ENCODE data around the gene VPS13D. TPM values are rescaled to one million over a fixed set of nuclear protein-coding genes. Genes with fewer than 3 reads are reported as not detected.

Gene VPS13D
- total RNA-seq, 4 donors from 2014 or later, result 88.3 to 123 (median 113) TPM

GRCh38 chr1:12411747-12412146 lies 181.9 kb downstream of the VPS13D start:
- no peaks in the 10 kb centered on the region for H3K9me3 ChIP-seq
- no peak for DNase-seq
- peaks cover 0 to 7% (median 2%) of the 10 kb centered on the region in 4 donors for H3K4me1 ChIP-seq
- peaks cover 0 to 9% (median 0%) of the 10 kb centered on the region in 3 donors for H3K36me3 ChIP-seq
- H3K27me3 ChIP-seq, result no peaks in the 10 kb centered on the region
- no peak overlapping the region for H3K27ac ChIP-seq
- TF ChIP-seq POLR2A (IDR thresholded peaks at IDR 0.05) (no peak), CTCF (IDR thresholded peaks at IDR 0.05) (no peak)
- no peak overlapping the region for H3K4me3 ChIP-seq

- TF ChIP-seq CTCF (IDR thresholded peaks at IDR 0.05) (no peak), POLR2A (IDR thresholded peaks at IDR 0.05) (no peak)
- no peak overlapping the region for H3K27ac ChIP-seq
- H3K27me3 ChIP-seq, result no peaks in the 10 kb centered on the region
Observed at GRCh38 chr1:12412439-12412838, 182.6 kb downstream of the VPS13D start.

GRCh38 chr1:12413664-12414410 lies 184.0 kb downstream of the VPS13D start:
- Histone ChIP-seq H3K36me3 (peaks cover 0 to 28% (median 0%) of the 10 kb centered on the region in 3 donors), H3K4me3 (no peak overlapping the region), H3K4me1 (no peaks in the 10 kb centered on the region), H3K27me3 (no peaks in the 10 kb centered on the region), H3K9me3 (no peaks in the 10 kb centered on the region), H3K27ac (no peak overlapping the region)
- no peak for DNase-seq
- TF ChIP-seq POLR2A (IDR thresholded peaks at IDR 0.05) (no peak), CTCF (IDR thresholded peaks at IDR 0.05) (no peak)

More at GRCh38 chr1:12412439-12412838, 182.6 kb downstream of the VPS13D start:
- Histone ChIP-seq H3K4me1 (no peaks in the 10 kb centered on the region), H3K9me3 (no peaks in the 10 kb centered on the region), H3K36me3 (peaks cover 0 to 16% (median 0%) of the 10 kb centered on the region in 3 donors), H3K4me3 (no peak overlapping the region)
- no peak for DNase-seq

- Histone ChIP-seq H3K4me3 (no peak overlapping the region), H3K27ac (no peak overlapping the region), H3K4me1 (no peaks in the 10 kb centered on the region), H3K36me3 (peaks cover 0 to 34% (median 0%) of the 10 kb centered on the region in 3 donors), H3K9me3 (no peaks in the 10 kb centered on the region), H3K27me3 (no peaks in the 10 kb centered on the region)
- no peak for TF ChIP-seq POLR2A (IDR thresholded peaks at IDR 0.05)
- TF ChIP-seq CTCF (IDR thresholded peaks at IDR 0.05), result no peak
- no peak for DNase-seq
Observed at GRCh38 chr1:12414444-12415018, 184.7 kb downstream of the VPS13D start.

GRCh38 chr1:12415038-12415466 lies 185.2 kb downstream of the VPS13D start:
- no peak for TF ChIP-seq CTCF (IDR thresholded peaks at IDR 0.05)
- no peak for TF ChIP-seq POLR2A (IDR thresholded peaks at IDR 0.05)
- no peak for DNase-seq
- Histone ChIP-seq H3K9me3 (no peaks in the 10 kb centered on the region), H3K36me3 (peaks cover 0 to 37% (median 0%) of the 10 kb centered on the region in 3 donors), H3K27ac (no peak overlapping the region), H3K4me3 (no peak overlapping the region), H3K4me1 (no peaks in the 10 kb centered on the region), H3K27me3 (no peaks in the 10 kb centered on the region)

Measured in Peyer's patch (tissue), 4 donors.